ENCODE measurements around the gene NDP. TPM values are rescaled to one million over a fixed set of nuclear protein-coding genes. Genes with fewer than 3 reads are reported as not detected.
"Not testable (repeated sequence)": the region's sequence is repeated elsewhere in the genome, so short reads cannot be mapped to it uniquely, and the experiment has no call there.

The NDP gene
- total RNA-seq, 2 donors from 2014 or later, result not detected

- no peaks in the 10 kb centered on the region for H3K9me3 Mint-ChIP-seq
Measured at GRCh38 chrX:43939187-43939926, 33.8 kb downstream of the NDP start.

GRCh38 chrX:43922032-43922431, 51.2 kb downstream of the NDP start:
- DNase-seq (ENCODE audit: low spot score in 2 of 2); H3K27ac Mint-ChIP-seq; H3K9me3 Mint-ChIP-seq; ATAC-seq: not testable (repeated sequence)
- peaks cover 0 to 12% of the 10 kb centered on the region in 2 donors for H3K36me3 Mint-ChIP-seq

More at GRCh38 chrX:43939187-43939926, 33.8 kb downstream of the NDP start:
- no peak for ATAC-seq
- no peaks in the 10 kb centered on the region for H3K36me3 Mint-ChIP-seq
- DNase-seq (ENCODE audit: low spot score in 2 of 2), result no peak
- H3K27ac Mint-ChIP-seq, result peak overlapping the region in 1 of 2 donors; percentile 55

- H3K9me3 Mint-ChIP-seq; DNase-seq (ENCODE audit: low spot score in 2 of 2); ATAC-seq; H3K36me3 Mint-ChIP-seq; H3K27ac Mint-ChIP-seq: not testable (repeated sequence)
Measured at GRCh38 chrX:43910772-43911171, 62.4 kb downstream of the NDP start.

- H3K27ac Mint-ChIP-seq, result no peak overlapping the region
- DNase-seq (ENCODE audit: low spot score in 2 of 2), result no peak
- no peaks in the 10 kb centered on the region for H3K36me3 Mint-ChIP-seq
- no peak for ATAC-seq
- H3K9me3 Mint-ChIP-seq, result no peaks in the 10 kb centered on the region
Measured at GRCh38 chrX:43910012-43910411, 63.2 kb downstream of the NDP start.

- no peaks in the 10 kb centered on the region for H3K36me3 Mint-ChIP-seq
- H3K27ac Mint-ChIP-seq, result no peak overlapping the region
- no peak for ATAC-seq
- DNase-seq (ENCODE audit: low spot score in 2 of 2), result no peak
- H3K9me3 Mint-ChIP-seq, result no peaks in the 10 kb centered on the region
Measured at GRCh38 chrX:43909141-43909540, 64.0 kb downstream of the NDP start.

- H3K9me3 Mint-ChIP-seq, result no peaks in the 10 kb centered on the region
- no peak overlapping the region for H3K27ac Mint-ChIP-seq
- no peaks in the 10 kb centered on the region for H3K36me3 Mint-ChIP-seq
- no peak for DNase-seq (ENCODE audit: low spot score in 2 of 2)
- ATAC-seq, result no peak
Measured at GRCh38 chrX:43899878-43900815, 73.0 kb downstream of the NDP start.

Other genes starting within 250 kb of the NDP start
- gene MAOB, start 90.9 kb downstream of the NDP start, total RNA-seq, result not detected